HG03095 (cell line): ENCODE results near the gene TAF9B.
"Not testable (repeated sequence)": the region's sequence is repeated elsewhere in the genome, so short reads cannot be mapped to it uniquely, and the experiment has no call there.

Experiments
- ATAC-seq: cut with Tn5 transposase; IDR thresholded peaks from one replicate; pipeline ENCODE4 v1.9.1; 2021; ENCODE audit warnings: moderate library complexity; ENCODE audit not compliant: unreplicated experiment

Gene TAF9B, protein sequence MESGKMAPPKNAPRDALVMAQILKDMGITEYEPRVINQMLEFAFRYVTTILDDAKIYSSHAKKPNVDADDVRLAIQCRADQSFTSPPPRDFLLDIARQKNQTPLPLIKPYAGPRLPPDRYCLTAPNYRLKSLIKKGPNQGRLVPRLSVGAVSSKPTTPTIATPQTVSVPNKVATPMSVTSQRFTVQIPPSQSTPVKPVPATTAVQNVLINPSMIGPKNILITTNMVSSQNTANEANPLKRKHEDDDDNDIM

DNA sequence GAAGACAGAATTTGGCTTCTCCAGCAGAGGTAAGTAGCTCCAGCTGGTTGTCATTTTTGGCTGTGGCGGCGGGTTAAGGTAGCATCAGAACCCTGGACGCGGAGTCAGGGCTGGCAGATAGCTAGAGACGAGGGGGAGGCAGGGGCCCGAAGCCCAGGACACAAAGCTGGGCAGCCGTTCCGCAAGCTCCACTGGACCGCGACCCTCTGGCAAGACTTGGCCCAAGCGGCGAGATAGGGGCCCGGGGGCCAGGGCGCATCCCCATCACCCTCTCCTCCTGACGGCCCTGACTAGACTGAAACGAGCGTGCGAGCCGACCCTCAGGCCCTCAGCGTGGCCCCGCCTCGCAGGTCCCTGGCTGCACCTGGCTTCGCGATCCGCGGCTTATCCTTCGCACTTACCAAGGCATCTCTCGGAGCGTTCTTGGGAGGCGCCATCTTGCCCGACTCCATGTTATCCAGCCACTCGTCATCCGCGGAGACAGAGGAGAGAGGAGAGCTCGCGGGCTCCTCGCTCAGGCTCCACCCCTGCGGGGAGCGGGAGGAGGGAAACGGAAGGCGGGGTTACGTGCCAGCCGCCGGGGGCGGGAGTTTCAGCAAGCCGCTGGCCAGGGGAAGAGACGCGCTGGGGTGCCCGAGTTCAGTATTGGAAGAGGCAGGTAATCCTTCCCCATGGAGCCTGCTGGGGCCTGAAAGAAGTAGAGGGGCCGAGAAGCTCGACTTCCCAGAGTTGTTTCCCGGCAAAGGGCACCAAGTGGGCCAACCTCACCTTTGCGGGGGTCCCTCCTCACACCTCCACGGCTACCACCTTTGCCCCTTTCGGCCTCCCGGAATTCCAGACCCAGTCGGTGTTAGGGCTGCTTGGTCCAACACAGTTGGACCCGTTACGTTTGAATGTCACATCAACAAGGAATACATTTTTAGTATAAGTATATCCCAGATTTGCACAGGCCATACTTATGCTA is at the start of gene TAF9B:
TSS of gene TAF9B (minus strand) at position 491 of the 964 bp plus-strand sequence. CDS start at position 452, 39 bp downstream.
- ATAC-seq, result peak; percentile 89

GRCh38 chrX:78182881-78183280 is 43.4 kb upstream of the TAF9B start:
- ATAC-seq, result no peak

DNA sequence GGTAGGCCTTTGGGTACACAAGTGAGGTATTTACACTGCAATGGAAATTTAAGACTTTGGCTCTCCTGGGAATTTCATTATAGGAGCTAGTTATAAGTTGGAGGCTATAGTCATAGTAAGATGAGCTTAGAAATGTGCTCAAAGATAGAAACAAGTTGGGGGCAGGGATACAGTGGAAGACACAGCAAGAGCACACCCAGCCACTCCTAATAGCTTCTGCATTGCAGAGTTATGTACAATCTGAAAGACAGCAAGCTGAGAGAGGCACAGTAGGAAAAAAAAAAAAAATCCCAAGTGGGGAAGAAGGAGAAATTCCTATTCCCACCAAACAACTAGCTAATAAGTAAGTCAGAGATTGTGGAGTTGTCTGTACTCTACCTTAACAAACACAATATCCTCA is 41.9 kb upstream of the TAF9B start:
- ATAC-seq, result no peak

DNA sequence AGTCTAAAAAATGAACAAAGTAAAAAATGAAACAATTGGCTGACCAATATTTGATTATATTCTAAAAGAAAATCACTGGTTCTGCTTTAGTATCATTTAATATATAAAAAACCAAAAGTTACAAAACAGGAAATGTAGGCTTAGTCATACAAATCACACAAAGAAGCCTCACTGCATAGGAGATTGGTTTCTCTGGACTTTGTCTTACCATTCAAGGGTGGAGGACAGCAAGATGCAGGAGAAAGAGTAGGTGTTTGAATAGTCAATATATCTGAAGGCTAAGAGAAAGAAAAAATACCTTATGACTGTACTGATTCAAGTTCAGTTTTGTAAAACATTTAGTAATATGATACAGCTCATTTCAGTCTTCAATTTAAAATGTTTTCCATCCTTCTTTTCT is 28.6 kb upstream of the TAF9B start:
- ATAC-seq, result no peak

GRCh38 chrX:78165425-78165824 is 26.0 kb upstream of the TAF9B start:
- no peak for ATAC-seq

DNA sequence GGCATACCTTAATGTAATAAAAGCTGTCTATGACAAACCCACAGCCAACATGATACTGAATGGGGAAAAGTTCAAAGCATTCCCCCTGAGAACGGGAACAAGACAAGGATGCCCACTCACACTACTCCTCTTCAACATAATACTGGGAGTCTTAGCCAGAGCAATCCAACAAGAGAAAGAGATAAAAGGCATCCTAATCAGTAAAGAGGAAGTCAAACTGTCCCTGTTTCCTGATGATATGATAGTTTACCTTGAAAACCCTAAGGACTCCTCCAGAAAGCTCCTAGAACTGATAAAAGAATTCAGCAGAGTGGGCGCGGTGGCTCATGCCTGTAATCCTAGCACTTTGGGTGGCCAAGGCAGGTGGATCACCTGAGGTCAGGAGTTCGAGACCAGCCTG is 23.7 kb upstream of the TAF9B start:
- ATAC-seq, result not testable (repeated sequence)

- not testable (repeated sequence) for ATAC-seq
These were observed 21.3 kb upstream of the TAF9B start for GRCh38 chrX:78160711-78161110.

DNA sequence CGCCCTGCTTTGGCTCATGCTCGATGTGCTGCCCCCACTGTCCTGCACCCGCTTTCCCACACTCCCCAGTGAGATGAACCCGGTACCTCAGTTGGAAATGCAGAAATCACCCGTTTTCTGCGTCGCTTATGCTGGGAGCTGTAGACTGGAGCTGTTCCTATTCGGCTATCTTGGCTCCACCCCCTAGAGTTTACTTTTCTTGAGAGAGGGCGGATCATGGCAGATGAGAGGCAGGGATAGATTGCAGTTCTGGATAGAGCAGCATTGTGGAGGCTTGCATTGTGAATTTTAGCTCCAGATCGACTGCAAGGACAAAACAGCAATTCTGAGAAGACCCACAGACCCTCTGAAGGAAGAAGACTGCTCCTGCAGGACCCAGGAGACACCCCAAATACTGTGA is 18.4 kb upstream of the TAF9B start:
- not testable (repeated sequence) for ATAC-seq

DNA sequence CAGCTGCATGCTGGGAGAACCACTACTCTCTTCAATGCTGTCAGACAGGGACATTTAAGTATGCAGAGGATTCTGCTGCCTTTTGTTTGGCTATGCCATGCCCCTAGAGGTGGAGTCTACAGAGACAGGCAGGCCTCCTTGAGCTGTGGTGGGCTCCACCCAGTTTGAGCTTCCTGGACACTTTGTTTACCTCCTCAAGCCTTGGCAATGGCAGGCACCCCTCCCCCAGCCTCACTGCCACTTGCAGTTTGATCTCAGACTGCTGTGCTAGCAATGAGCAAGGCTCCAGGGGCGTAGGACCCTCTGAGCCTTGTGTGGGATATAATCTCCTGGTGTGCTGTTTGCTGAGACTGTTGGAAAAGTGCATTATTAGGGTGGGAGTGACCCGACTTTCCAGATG is 17.9 kb upstream of the TAF9B start:
- ATAC-seq, result not testable (repeated sequence)

GRCh38 chrX:78147002-78147540 is 7.6 kb upstream of the TAF9B start:
- ATAC-seq, result not testable (repeated sequence)

DNA sequence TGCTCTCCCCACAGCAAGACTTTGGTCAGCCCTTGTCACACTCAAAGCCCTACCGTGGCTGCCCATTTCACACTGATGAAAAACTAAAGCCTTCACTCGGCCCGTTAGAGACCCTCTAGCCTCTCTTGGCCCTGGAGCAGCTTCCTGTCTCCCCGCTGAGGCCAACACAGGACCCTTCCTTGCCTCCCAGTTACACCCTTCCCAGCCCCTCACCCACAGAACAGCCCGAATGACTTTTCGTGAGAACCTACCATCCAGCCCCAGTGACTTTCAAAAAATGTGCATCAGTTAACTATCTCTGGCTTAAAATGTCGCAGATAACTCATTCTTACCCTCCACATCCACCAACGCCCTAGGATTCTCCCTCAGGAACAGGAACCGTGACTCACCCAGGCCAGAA is 756 bp upstream of the TAF9B start:
- no peak for ATAC-seq

DNA sequence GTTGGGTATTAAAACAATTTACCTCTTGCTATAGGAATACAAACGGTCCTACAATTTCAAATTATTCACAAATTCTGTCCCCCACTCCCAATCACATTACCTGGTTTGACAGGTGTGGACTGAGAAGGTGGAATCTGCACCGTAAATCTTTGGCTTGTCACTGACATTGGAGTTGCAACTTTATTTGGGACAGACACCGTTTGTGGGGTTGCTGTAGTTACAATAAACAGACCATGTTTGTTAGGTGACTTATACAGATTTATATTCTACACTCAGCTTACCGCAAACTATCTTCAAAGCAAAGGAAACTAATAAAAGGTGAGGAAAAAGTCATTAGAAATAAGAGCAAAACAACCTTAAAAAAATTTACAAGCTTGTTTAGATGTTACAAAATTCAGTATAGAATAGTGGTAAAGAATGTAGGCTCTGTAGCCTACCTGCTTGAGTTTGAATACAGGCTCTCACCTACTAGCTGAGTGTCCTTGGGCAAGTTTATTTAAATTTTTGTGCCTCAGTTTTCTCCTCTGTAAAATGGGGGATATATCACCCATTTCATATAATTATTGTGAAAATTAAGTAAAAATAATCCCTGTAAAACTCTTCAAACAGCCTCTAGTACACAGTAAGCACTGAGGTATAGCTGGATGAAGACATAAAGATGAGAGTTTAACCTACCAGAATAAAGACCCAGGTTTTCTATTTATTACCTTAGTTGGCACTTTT is 6.1 kb downstream of the TAF9B start:
- no peak for ATAC-seq

- no peak for ATAC-seq
These were observed 8.3 kb downstream of the TAF9B start for GRCh38 chrX:78131117-78131516.

GRCh38 chrX:78130396-78130795 is 9.1 kb downstream of the TAF9B start:
- ATAC-seq, result no peak

DNA sequence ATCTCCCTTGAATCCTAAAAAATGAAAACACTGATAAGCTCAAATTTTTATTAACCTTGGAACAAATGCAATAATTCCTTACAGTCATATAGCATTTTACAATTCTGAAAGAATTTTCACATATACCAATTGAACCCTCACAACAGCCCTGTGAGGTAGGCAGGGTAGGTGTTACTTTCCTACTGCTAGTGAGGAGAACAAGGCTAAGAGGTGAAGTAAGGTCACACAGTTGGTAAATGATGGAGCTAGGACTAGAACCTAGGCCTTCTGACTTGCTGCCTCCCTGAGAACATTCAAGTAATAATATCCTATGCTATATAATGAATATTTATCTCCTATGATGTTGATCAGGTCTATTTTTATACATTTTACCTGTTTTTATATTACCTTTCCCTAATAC is 9.7 kb downstream of the TAF9B start:
- ATAC-seq, result no peak

DNA sequence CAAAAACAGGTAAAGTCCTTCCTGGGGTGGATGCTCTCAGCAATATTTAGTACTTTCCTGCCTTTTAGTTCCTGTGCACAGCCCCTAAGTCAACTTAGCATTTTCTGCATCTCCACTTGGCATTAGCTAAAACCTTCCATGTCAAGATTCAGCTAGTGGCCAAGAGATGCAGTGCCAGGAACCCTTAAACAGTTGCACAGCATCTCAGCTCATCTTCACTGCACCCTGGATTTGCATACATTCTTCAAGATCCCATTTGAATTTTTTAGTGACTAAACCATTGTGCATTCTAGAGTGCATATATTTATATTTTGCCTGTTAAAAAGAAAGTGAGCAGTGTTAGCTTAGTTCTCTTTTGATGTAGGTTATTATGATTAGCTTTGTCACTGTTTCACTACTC is 13.7 kb downstream of the TAF9B start:
- not testable (repeated sequence) for ATAC-seq

DNA sequence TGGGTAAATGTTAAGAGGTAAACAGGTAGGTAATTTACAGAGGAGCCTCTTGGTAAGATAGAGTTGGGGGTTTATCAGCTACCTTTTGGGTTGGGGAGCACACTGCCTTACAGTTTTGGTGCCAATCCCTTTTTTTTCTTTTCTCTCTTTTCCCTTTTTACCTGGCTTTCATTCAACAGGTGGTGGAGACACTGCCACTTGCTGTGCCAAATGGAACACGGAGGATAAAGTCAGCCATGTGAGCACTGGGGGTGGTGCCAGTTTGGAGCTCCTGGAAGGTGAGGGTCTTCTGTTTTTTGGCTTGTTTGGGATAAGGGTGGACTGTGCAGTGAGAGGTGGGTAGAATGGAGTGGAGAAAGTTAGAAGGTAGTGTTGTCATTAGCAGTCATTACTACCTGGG is 14.3 kb downstream of the TAF9B start:
- ATAC-seq, result no peak

GRCh38 chrX:78124307-78124706 is 15.1 kb downstream of the TAF9B start:
- no peak for ATAC-seq

DNA sequence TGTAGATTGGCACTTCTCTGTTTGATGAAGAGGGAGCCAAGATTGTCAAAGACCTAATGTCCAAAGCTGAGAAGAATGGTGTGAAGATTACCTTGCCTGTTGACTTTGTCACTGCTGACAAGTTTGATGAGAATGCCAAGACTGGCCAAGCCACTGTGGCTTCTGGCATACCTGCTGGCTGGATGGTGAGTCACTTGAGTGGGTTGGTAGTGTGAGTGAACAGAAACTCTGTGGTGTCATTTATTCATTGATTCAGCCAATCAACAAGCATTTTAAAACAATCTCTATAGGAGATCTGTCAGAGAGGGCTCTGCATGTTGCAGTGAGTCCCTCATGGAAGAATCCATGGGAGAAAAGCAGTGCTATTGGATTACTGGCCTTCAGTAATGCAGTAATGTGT is 16.3 kb downstream of the TAF9B start:
- ATAC-seq, result no peak

GRCh38 chrX:78119521-78120227 is 19.8 kb downstream of the TAF9B start:
- no peak for ATAC-seq

- ATAC-seq, result no peak
These were observed 20.8 kb downstream of the TAF9B start for GRCh38 chrX:78118628-78119027.
